GM12892 (cell line): ENCODE measurements around the gene PQBP1.

Experiments used
- POLR2A ChIP-seq: IDR thresholded peaks from 2 replicates; pipeline ENCODE4 v1.6.1; 2011; ENCODE audit warnings: low read depth, low read length, control low read depth
- POLR2AphosphoS5 ChIP-seq: IDR thresholded peaks from 2 replicates; pipeline ENCODE4 v1.6.1; 2011; ENCODE audit warnings: low read depth, low read length, control low read depth
- TAF1 ChIP-seq: IDR thresholded peaks from 2 replicates; pipeline ENCODE4 v1.6.1; 2011; ENCODE audit warnings: low read depth, mild to moderate bottlenecking, control low read depth, low read length, borderline replicate concordance

DNA sequence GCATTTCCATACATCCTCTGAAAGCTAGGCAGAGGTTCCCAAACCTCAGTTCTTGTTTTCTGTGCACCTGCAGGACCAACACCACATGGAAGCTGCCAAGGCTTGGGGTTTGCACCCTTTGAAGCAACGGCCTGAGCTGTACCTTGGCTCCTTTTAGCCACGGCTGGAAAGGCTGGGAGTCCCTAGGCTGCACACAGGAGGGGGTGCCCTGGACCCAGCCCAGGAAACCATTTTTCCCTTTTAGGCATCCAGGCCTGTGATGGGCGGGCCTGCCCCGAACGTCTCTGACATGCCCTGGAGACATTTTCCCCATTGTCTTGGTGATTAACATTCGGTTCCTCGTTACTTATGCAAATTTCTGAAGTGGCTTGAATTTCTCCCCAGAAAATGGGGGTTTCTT, 44.9 kb upstream of the PQBP1 start:
- TF ChIP-seq POLR2AphosphoS5 (no peak), POLR2A (no peak), TAF1 (no peak)
